GM12892 (cell line): ENCODE measurements around the gene TCAIM.

Experiments
- POLR2A ChIP-seq: IDR thresholded peaks from 2 replicates; pipeline ENCODE4 v1.6.1; 2011; ENCODE audit warnings: low read depth, low read length, control low read depth
- POLR2AphosphoS5 ChIP-seq: IDR thresholded peaks from 2 replicates; pipeline ENCODE4 v1.6.1; 2011; ENCODE audit warnings: low read depth, low read length, control low read depth
- TAF1 ChIP-seq: IDR thresholded peaks from 2 replicates; pipeline ENCODE4 v1.6.1; 2011; ENCODE audit warnings: low read depth, mild to moderate bottlenecking, control low read depth, low read length, borderline replicate concordance

DNA sequence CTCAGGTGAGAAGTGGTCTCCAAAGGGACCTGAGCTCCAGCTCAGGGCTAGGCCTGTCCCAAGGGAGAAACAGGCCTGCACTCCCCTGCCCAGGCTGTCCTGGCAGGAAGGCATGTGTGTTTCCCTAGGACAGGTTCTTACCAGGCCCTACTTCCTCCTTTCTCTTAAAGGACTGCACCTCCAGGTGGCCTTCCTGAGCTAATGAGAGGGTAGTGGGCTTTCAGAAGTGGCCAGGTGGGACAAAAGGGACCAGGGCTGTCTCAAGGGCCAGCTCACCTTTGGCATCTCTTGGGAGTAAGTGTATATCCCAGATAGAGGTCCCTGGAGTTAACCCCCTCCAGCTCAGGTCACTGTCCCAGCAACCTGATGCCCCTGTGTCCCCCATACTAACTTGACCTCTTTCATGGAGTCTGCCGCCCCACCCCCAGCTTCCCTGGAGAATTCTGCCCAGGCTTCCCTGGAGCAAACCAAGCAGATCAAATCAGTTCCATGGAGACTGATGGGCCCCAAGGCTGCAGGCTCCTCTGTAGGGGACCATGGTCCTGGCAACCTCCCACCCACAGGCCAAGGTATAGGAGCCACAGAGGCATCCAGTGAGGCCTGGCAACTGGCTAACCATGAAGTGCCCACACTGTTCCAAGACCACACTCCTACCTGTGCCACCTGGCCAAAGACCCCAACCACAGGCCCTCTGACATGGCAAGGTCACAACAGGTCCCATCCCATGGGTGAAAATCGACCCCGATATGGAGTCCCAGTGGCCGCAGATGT lies 71.3 kb downstream of the TCAIM start:
- no peak for TF ChIP-seq POLR2AphosphoS5
- TF ChIP-seq POLR2A = no peak
- no peak for TF ChIP-seq TAF1
